ENCODE measurements around the gene INHBB.

DNA sequence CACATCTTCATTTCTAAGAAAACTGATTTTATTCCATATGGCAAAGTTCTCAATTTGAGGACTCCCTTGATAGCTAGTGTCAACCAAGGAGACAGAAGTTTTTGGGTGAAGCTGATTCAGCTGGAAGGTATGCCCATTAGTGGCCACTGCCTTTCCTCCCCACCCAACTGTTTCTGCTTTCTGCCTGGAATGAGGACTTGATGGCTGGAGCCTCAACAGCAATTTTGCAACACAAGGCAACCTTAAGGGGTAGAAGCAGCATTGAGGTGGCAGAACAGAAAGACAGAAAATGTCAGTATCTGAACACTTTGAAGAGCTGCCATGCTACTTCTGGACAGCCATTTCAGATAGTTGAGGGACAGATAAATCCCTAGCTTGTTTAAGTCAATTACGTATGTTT lies 47.0 kb downstream of the INHBB start:
- TF ChIP-seq, protein P1, sequence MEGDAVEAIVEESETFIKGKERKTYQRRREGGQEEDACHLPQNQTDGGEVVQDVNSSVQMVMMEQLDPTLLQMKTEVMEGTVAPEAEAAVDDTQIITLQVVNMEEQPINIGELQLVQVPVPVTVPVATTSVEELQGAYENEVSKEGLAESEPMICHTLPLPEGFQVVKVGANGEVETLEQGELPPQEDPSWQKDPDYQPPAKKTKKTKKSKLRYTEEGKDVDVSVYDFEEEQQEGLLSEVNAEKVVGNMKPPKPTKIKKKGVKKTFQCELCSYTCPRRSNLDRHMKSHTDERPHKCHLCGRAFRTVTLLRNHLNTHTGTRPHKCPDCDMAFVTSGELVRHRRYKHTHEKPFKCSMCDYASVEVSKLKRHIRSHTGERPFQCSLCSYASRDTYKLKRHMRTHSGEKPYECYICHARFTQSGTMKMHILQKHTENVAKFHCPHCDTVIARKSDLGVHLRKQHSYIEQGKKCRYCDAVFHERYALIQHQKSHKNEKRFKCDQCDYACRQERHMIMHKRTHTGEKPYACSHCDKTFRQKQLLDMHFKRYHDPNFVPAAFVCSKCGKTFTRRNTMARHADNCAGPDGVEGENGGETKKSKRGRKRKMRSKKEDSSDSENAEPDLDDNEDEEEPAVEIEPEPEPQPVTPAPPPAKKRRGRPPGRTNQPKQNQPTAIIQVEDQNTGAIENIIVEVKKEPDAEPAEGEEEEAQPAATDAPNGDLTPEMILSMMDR (IDR thresholded peaks at IDR 0.05): no peak
- TF ChIP-seq POLR2A (IDR thresholded peaks at IDR 0.05): no peak

Measured in heart left ventricle (tissue), 13 donors.